GM23338 (cell line): Measurements from ENCODE around the gene SH2D4B. TPM values are rescaled to one million over a fixed set of nuclear protein-coding genes. Genes with fewer than 3 reads are reported as not detected.

Experiments
- ATAC-seq: fragments of 200-7000 bp; cut with Tn5 transposase; 3 replicates; pipeline ENCODE4 v1.9.1; 2020
- DNase-seq: peaks from one replicate; pipeline ENCODE4 v3.0.0-alpha.2; 2015; ENCODE audit warnings: low spot score
- H2AFZ ChIP-seq: fragments of 200-600 bp; sonication (generic); 2 replicates; pipeline ENCODE4 v1.8.0; 2016; ENCODE audit warnings: antibody characterized with exemption, mild to moderate bottlenecking, moderate library complexity
- H3F3A ChIP-seq: fragments of 200-600 bp; sonication (generic); replicated peaks from 2 replicates; pipeline ENCODE4 v1.8.0; 2017; ENCODE audit warnings: antibody characterized with exemption, mixed run types, low read depth
- H3K27ac ChIP-seq: fragments of 200-600 bp; sonication (generic); 2 replicates; pipeline ENCODE4 v1.6.1; 2016; ENCODE audit warnings: low read depth
- H3K27me3 ChIP-seq: fragments of 200-600 bp; sonication (generic); 2 replicates; pipeline ENCODE4 v1.8.0; 2016; ENCODE audit warnings: mild to moderate bottlenecking, mixed run types, moderate library complexity; ENCODE audit not compliant: insufficient read depth
- H3K36me3 ChIP-seq: fragments of 200-600 bp; sonication (generic); 2 replicates; pipeline ENCODE4 v1.8.0; 2016; ENCODE audit warnings: mild to moderate bottlenecking; ENCODE audit not compliant: insufficient read depth
- H3K4me1 ChIP-seq: fragments of 200-600 bp; sonication (generic); 2 replicates; pipeline ENCODE4 v1.8.0; 2016; ENCODE audit warnings: mild to moderate bottlenecking, moderate library complexity; ENCODE audit not compliant: insufficient read depth
- H3K4me2 ChIP-seq: fragments of 200-600 bp; sonication (generic); 2 replicates; pipeline ENCODE4 v1.7.1; 2017; ENCODE audit warnings: mixed run types
- H3K4me3 ChIP-seq: fragments of 200-600 bp; sonication (generic); 2 replicates; pipeline ENCODE4 v1.6.1; 2016; ENCODE audit warnings: mixed run types
- H3K79me2 ChIP-seq: fragments of 200-600 bp; sonication (generic); replicated peaks from 2 replicates; pipeline ENCODE4 v1.8.0; 2017; ENCODE audit warnings: mild to moderate bottlenecking; ENCODE audit not compliant: insufficient read depth
- H3K9me2 ChIP-seq: fragments of 200-600 bp; sonication (generic); 2 replicates; pipeline ENCODE4 v1.8.0; 2017; ENCODE audit not compliant: insufficient read depth
- H4K20me1 ChIP-seq: fragments of 200-600 bp; sonication (generic); replicated peaks from 2 replicates; pipeline ENCODE4 v1.8.0; 2017; ENCODE audit warnings: mild to moderate bottlenecking; ENCODE audit not compliant: insufficient read depth
- H3K27ac Mint-ChIP-seq: 2 replicates; pipeline ENCODE4 v1.8.0; 2020; ENCODE audit warnings: inconsistent platforms, mild to moderate bottlenecking, moderate library complexity, mixed read lengths
- H3K27me3 Mint-ChIP-seq: 3 replicates; pipeline ENCODE4 v1.8.0; 2022; ENCODE audit warnings: low read depth, mild to moderate bottlenecking, moderate library complexity, mixed read lengths, inconsistent platforms; ENCODE audit not compliant: insufficient read depth, poor library complexity
- H3K36me3 Mint-ChIP-seq: 3 replicates; pipeline ENCODE4 v1.8.0; 2021; ENCODE audit warnings: low read depth, mild to moderate bottlenecking, inconsistent platforms, moderate library complexity, mixed read lengths
- H3K4me1 Mint-ChIP-seq: 3 replicates; pipeline ENCODE4 v1.8.0; 2020; ENCODE audit warnings: mild to moderate bottlenecking, inconsistent platforms, mixed read lengths
- H3K4me3 Mint-ChIP-seq: 3 replicates; pipeline ENCODE4 v1.8.0; 2021; ENCODE audit warnings: moderate library complexity, mild to moderate bottlenecking, inconsistent platforms, mixed read lengths
- H3K9me3 Mint-ChIP-seq: 3 replicates; pipeline ENCODE4 v1.8.0; 2020; ENCODE audit warnings: moderate library complexity, mild to moderate bottlenecking, inconsistent platforms, mixed read lengths
- CREB1 ChIP-seq: fragments of 250-450 bp; sonication (Bioruptor Pico); IDR thresholded peaks from 2 replicates; pipeline ENCODE4 v1.5.0; 2020; ENCODE audit warnings: low read depth, mild to moderate bottlenecking, moderate library complexity
- CTCF ChIP-seq, 2 experiments: fragments of 200-600 bp in 1 of 2; sonication (generic) in 1 of 2; conservative IDR thresholded peaks; 2 replicates each; pipeline versions ENCODE4 v1.5.1 to v1.6.1; 2016 to 2017; ENCODE audit warnings: antibody characterized with exemption in 2 of 2, low read depth in 2 of 2, mild to moderate bottlenecking in 2 of 2, moderate library complexity in 1 of 2
- ETS1 ChIP-seq: IDR thresholded peaks from 2 replicates; pipeline ENCODE4 v1.6.1; 2016; ENCODE audit warnings: antibody characterized with exemption
- EZH2 ChIP-seq: fragments of 200-600 bp; sonication (generic); IDR thresholded peaks from one replicate; pipeline ENCODE4 v1.8.0; 2017; ENCODE audit warnings: antibody characterized with exemption, mild to moderate bottlenecking, low read depth; ENCODE audit not compliant: unreplicated experiment
- EZH2phosphoT487 ChIP-seq: fragments of 200-600 bp; sonication (generic); IDR thresholded peaks from one replicate; pipeline ENCODE4 v1.8.1; 2018; ENCODE audit warnings: antibody characterized with exemption; ENCODE audit not compliant: unreplicated experiment
- JUNB ChIP-seq: IDR thresholded peaks from one replicate; pipeline ENCODE4 v1.6.1; 2016; ENCODE audit warnings: antibody characterized with exemption; ENCODE audit not compliant: unreplicated experiment
- NANOG ChIP-seq: IDR thresholded peaks from 2 replicates; pipeline ENCODE4 v1.6.1; 2016; ENCODE audit warnings: antibody characterized with exemption, borderline replicate concordance
- POLR2AphosphoS5 ChIP-seq: IDR thresholded peaks from 2 replicates; pipeline ENCODE4 v1.6.1; 2016; ENCODE audit warnings: antibody characterized with exemption, low read depth
- REST ChIP-seq: IDR thresholded peaks from one replicate; pipeline ENCODE4 v1.6.1; 2018; ENCODE audit warnings: antibody characterized with exemption; ENCODE audit not compliant: unreplicated experiment
- STAT1 ChIP-seq: IDR thresholded peaks from one replicate; pipeline ENCODE4 v1.6.1; 2016; ENCODE audit warnings: antibody characterized with exemption; ENCODE audit not compliant: unreplicated experiment
- ZNF114 ChIP-seq: fragments of 250-450 bp; sonication (Bioruptor Pico); IDR thresholded peaks from 2 replicates; pipeline ENCODE4 v1.5.0; 2020; ENCODE audit warnings: mild to moderate bottlenecking, moderate library complexity
- ZNF331 ChIP-seq: fragments of 250-450 bp; sonication (Bioruptor Pico); IDR thresholded peaks from 2 replicates; pipeline ENCODE4 v1.5.0; 2020; ENCODE audit warnings: low read depth, mild to moderate bottlenecking, moderate library complexity
- ZNF462 ChIP-seq: fragments of 250-450 bp; sonication (Bioruptor Pico); IDR thresholded peaks from 2 replicates; pipeline ENCODE4 v1.5.0; 2020; ENCODE audit warnings: mild to moderate bottlenecking, moderate library complexity
- polyA plus RNA-seq: library from polyadenylated mRNA; unstranded; fragments of >200 nt; fragmentation: Nextera tagmentation; extraction: Ambion mirVana; gene quantifications from 2 replicates; pipeline ENCODE4 v1.2.1, GENCODE V29; 2016
- total RNA-seq: library from RNA; depleted of rRNA; stranded (reverse); fragments of >200 nt; shearing (Covaris generic); gene quantifications from 2 replicates; pipeline ENCODE4 v1.2.3, GENCODE V29; 2014

The SH2D4B gene
- total and polyA plus RNA-seq, 2 experiments from 2014 or later, result 0.08 TPM; not detected in 1

- no peak overlapping the region for H3K4me3 Mint-ChIP-seq
- TF ChIP-seq POLR2AphosphoS5, result no peak
- no peak for TF ChIP-seq ZNF462 (CRISPR knock-in tag)
- no peak for TF ChIP-seq EZH2
- no peak for TF ChIP-seq STAT1
- no peak for TF ChIP-seq JUNB
- no peak for TF ChIP-seq REST
- no peak for TF ChIP-seq ZNF331
- no peak for TF ChIP-seq NANOG
- TF ChIP-seq ETS1, result no peak
- no peak for TF ChIP-seq EZH2phosphoT487
- TF ChIP-seq ZNF114 (CRISPR knock-in tag), result no peak
- TF ChIP-seq CREB1 (CRISPR knock-in tag), result no peak
- no peak for TF ChIP-seq CTCF (conservative IDR thresholded peaks at IDR 0.05; ENCODE audit: low read depth in 2 of 2)
- Histone ChIP-seq H3K27ac (no peak overlapping the region), H2AFZ (no peak overlapping the region), H3K4me2 (no peak overlapping the region), H3K4me1 (peaks cover 6% of the 10 kb centered on the region; the same call in 1 of the 2 replicates), H3F3A (no peaks in the 10 kb centered on the region), H4K20me1 (peaks cover 13% of the 10 kb centered on the region), H3K79me2 (peaks cover 26% of the 10 kb centered on the region; the same call in 1 of the 2 replicates), H3K27me3 (no peaks in the 10 kb centered on the region), H3K36me3 (no peaks in the 10 kb centered on the region), H3K9me2 (no peaks in the 10 kb centered on the region), H3K4me3 (no peak overlapping the region)
- H3K27me3 Mint-ChIP-seq, result peaks cover 5% of the 10 kb centered on the region
- no peak overlapping the region for H3K27ac Mint-ChIP-seq
- DNase-seq (no peak), ATAC-seq (no peak)
- peaks cover 32% of the 10 kb centered on the region for H3K4me1 Mint-ChIP-seq
- peaks cover 35% of the 10 kb centered on the region for H3K36me3 Mint-ChIP-seq
- H3K9me3 Mint-ChIP-seq, result no peaks in the 10 kb centered on the region
Measured at GRCh38 chr10:80506836-80507487, 30.7 kb upstream of the SH2D4B start.
